ENCODE results near the gene DGKI. TPM values are rescaled to one million over a fixed set of nuclear protein-coding genes. Genes with fewer than 3 reads are reported as not detected.

Gene DGKI
- total RNA-seq, 1 experiment from 2014 or later = 0.55 TPM

GRCh38 chr7:137727413-137727812, 119.4 kb downstream of the DGKI start:
- Histone ChIP-seq H2AFZ (ENCODE audit: low read length) (no peak overlapping the region), H3K4me2 (ENCODE audit: insufficient read depth, insufficient read length, low read length) (no peak overlapping the region), H3K27me3 (ENCODE audit: insufficient read depth, low read length) (no peaks in the 10 kb centered on the region), H3K14ac (ENCODE audit: insufficient read depth, low read length) (no peak overlapping the region), H4K8ac (replicated peaks; ENCODE audit: insufficient read length, low read depth, low read length) (no peak overlapping the region), H3K18ac (ENCODE audit: insufficient read length, low read depth, low read length) (no peak overlapping the region), H2BK5ac (ENCODE audit: insufficient read length, low read length) (no peak overlapping the region), H3T11ph (ENCODE audit: low read length) (no peak overlapping the region), H3K9me3 (ENCODE audit: control insufficient read depth, low read depth, low read length) (no peaks in the 10 kb centered on the region), H3K9ac (ENCODE audit: extremely low read depth, insufficient read length, low read length) (no peak overlapping the region), H3K4ac (ENCODE audit: low read depth, low read length) (no peak overlapping the region), H4K91ac (ENCODE audit: insufficient read length, low read depth, low read length) (no peak overlapping the region), H2BK120ac (ENCODE audit: low read depth, low read length, poor library complexity, severe bottlenecking) (no peak overlapping the region), H2AK5ac (ENCODE audit: insufficient read length, low read length) (no peak overlapping the region), H3K4me1 (ENCODE audit: insufficient read depth, low read length) (peaks cover 3% of the 10 kb centered on the region; the same call in 1 of the 2 replicates), H2BK12ac (ENCODE audit: insufficient read length, low read depth, low read length) (no peak overlapping the region), H3K23ac (ENCODE audit: insufficient read length, low read depth, low read length) (no peak overlapping the region), H3K56ac (ENCODE audit: insufficient read length, low read depth, low read length) (no peak overlapping the region), H3K79me1 (ENCODE audit: insufficient read depth, low read depth, low read length, poor library complexity, severe bottlenecking) (no peaks in the 10 kb centered on the region), H2BK20ac (ENCODE audit: low read depth, low read length, poor library complexity, severe bottlenecking) (no peak overlapping the region), H3K27ac (ENCODE audit: insufficient read length, low read depth, low read length) (no peak overlapping the region), H4K5ac (ENCODE audit: insufficient read length, low read depth, low read length) (no peak overlapping the region), H3K79me2 (ENCODE audit: insufficient read depth, low read length) (no peaks in the 10 kb centered on the region), H3K23me2 (ENCODE audit: insufficient read length, low read depth, low read length, poor library complexity, severe bottlenecking) (no peaks in the 10 kb centered on the region), H2BK15ac (ENCODE audit: low read depth, low read length) (no peak overlapping the region), H4K20me1 (ENCODE audit: control insufficient read depth, insufficient read depth, insufficient read length) (no peaks in the 10 kb centered on the region)
- Mint-ChIP-seq H3K4me1 (peaks cover 18 to 20% of the 10 kb centered on the region in 2 experiments), H3K36me3 (ENCODE audit: insufficient read depth in 1 of 3, low read depth in 3 of 3) (peaks cover 0 to 4% (median 0%) of the 10 kb centered on the region in 3 experiments; a peak in 1 of 7 replicates), H3K27me3 (ENCODE audit: low read depth) (no peaks in the 10 kb centered on the region), H3K9me3 (no peaks in the 10 kb centered on the region; a peak in 1 of 5 replicates), H3K4me3 (no peak overlapping the region), H3K27ac (no peak overlapping the region)
- WGBS (ENCODE audit: extremely low coverage, insufficient read length, low lambda C conversion rate) = no CpG with 5 or more reads among the region's 2 CpGs
- DNase-seq = no peak
- TF ChIP-seq CTCF (conservative IDR thresholded peaks at IDR 0.05) = no peak
